CD4-positive, alpha-beta T cell treated with Interleukin-15 for 4 hours (primary cell): ENCODE measurements around the gene RIT1.
A peak's percentile ranks its signal among the peaks of the same experiment; 100 is the strongest.

Experiments used
- DNase-seq: peaks from one replicate; pipeline ENCODE4 v3.0.0-alpha.2; 2020; ENCODE audit warnings: low spot score

Gene RIT1

DNA sequence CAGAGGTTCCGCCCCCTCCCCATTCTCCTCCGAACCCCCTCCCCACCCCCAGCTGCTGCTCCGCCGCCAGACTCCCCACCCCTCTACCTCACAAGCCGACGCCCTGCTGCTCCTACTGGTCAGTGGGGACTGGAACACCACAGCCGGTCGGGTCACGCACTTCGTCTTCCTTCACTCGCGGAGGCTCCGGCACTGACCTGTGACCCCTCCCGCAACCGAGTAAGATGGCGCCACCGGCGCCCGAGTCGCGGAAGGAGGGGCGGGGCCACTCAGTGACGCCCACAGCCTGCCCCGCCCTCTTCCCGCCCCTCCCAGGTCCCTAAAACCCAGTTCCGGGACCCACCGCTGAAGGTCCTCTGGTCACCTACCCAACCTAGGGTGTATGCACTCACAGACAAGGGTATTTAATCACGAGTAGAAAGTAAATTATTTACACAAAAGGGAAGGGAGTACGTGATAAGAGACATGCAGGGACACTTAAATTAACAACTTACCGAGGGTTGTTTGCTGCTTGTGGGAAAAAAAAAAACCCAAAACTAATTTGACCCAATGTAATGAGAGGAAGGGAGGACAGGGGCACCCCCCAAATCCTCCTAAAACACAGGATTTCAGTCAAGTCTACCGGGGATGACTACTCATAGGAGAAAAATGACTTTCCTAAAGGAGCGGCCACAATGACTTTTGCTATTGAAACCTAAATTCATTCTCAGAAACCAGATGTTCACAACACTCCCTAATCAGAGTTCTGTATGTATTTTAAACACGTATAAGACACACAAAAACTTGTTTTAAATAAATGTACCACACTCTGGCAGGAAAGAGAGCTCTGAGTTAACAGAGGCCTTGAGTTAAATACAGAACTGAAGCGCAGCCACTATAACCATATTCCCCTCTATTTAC is at the start of gene RIT1:
Gene RIT1, minus strand, starts transcription at position 194 of the 900 bp plus-strand sequence. CDS start 588 bp downstream, outside the sequence.
- peak; percentile 81 for DNase-seq

DNA sequence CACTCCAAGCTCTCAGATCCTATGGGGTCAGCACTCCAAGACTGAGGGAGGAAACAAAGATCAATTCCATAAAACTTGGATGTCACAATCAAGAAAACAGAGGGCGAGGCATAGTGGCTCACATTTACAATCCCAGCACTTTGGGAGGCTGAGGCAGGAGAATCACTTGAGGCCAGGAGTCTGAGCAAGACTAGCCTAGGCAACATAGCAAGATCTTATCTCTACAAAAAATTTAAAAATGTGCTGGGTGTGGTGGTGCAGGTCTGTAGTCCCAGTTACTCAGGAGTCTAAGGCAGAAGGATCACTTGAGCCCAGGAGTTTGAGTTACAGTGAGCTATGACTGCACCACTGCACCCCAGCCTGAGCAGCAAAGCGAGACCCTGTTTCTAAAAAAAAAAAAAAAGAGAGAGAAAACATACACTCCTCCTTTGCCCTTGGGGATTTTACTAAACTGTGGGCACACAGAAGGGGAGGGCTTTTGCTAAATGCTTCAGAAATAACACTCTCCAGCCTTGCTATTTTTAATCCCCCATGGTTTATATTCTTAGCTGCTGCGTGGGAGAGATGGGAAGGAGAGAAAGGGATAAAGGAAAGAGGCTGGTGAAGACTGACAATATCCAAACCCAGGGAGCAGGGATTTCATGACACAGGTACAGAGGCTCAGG is 49.1 kb upstream of the RIT1 start:
- no peak for DNase-seq

DNA sequence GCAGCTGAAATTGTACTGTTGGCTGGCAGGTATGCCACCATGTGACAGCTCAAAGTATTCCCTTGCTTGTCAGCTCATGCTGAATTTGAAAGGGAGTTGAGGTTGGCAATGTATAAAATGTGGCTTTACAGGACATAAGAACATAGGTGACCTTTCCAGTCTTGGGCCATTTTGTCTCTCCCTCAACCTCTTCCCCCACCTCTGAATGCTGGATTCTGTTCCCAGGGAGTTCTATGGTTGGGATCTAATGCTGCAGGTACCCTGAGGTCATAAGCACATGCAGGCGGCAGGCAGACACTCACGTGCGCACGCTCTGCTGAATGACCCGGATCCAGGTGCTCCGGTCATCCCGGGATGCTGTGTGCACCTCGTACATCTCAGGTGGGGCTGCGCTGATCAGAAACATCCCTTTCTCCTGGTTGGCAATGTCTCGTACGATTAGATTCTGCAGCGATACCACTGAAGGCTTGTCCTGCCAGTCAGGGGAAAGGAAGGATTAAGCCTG is 46.3 kb upstream of the RIT1 start:
- DNase-seq, result no peak

GRCh38 chr1:155954645-155955044 is 43.5 kb upstream of the RIT1 start:
- no peak for DNase-seq

GRCh38 chr1:155952505-155952890 is 41.3 kb upstream of the RIT1 start:
- DNase-seq, result no peak

GRCh38 chr1:155951753-155952504 is 40.8 kb upstream of the RIT1 start:
- no peak for DNase-seq

GRCh38 chr1:155950829-155951228 is 39.7 kb upstream of the RIT1 start:
- no peak for DNase-seq

DNA sequence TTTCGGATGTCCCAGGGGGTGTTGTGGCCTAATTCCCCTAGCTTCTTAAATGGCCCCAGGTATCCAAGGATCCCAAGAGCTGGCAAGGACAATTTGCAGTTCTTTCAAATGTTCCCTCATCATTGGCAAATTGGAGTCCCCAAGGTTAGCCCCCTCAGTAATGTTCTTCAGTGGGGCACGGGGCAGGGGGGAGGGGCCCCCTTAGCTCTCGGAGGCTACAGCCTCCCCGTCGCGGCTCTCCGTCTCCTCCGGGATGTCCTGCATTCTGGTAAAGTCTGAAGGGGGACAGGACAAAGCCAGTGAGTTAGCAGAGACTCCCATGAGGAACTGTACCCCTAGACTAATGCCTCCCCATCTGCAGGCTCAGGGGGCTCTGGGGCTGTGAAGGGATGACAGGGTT is 36.6 kb upstream of the RIT1 start:
- no peak for DNase-seq

GRCh38 chr1:155947292-155947691 is 36.1 kb upstream of the RIT1 start:
- no peak for DNase-seq

DNA sequence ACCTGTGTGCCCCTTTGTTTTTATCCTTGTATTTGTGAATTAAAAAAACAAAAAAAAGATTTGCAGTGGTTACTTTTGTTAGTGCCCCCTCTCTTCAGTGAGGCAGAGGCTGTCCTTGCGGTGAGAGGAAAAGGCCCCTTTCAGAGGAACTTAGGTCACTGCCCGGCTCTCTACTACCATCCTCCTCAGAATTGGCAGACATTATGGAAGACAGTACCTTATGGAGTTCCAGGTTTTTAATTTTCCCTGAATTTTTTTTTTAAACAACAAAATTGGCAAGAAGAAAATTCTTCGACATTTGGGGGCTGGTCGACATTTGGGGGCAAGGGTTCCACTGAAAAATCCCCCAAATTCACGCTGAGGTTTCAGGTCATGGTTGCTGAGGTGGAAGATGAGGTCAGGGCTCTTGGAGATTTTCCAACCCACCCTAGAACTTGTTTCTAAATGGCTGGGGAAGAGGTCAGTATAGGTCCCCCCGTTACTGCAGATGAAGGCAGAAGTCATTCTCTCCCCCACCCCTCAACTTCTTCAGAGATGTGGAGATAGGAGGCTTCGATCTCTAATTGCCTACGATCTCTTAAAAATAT is 35.6 kb upstream of the RIT1 start:
- DNase-seq, result no peak

GRCh38 chr1:155944444-155944799 is 33.3 kb upstream of the RIT1 start:
- no peak for DNase-seq

- no peak for DNase-seq
Observed at GRCh38 chr1:155942578-155943141, 31.5 kb upstream of the RIT1 start.

GRCh38 chr1:155941845-155942531 is 30.8 kb upstream of the RIT1 start:
- no peak for DNase-seq

DNA sequence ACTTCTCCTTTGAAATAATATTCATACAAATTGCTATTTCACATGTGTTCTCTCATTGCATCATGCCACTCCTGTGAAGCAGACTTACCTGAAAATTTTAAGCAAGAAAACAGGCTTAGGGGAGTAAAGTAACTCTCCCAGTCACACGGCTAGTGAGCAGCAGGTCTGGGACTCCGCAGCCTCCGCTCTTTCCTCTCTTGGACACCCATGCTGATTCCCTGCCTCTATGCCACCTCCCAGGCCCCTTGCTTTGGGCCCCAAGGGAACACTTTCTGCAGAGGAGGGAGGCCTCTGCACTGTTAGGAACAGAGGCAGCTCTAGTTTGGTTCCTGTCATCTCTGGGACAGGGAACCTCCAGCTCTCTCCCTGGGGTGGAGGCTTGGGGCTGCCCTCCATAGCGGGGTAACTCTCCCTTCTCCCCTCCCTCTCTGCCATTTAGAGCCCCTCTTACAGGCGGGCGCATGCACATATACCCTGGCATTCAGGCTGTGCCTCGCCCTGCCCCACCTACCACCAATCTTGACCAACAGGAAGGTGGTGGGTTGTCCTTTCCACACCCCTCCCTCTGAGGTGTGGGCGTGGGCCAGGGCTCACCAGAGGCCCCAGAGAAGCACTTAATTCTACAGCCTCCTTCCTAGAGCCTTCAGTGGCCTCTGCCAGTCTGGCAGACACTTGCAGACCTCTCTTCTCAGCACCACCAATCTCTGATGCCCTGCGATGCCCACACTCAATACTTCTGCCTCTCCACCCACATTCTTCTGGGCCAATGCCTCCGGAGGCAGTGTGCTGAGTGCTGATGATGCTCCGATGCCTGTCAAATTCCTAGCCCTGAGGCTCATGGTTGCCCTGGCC is 30.1 kb upstream of the RIT1 start, which contains the start of gene RXFP4:
Gene RXFP4, plus strand, starts transcription at position 646 of the 852 bp plus-strand sequence. Its CDS starts 72 bp downstream, at position 718.
- no peak for DNase-seq

DNA sequence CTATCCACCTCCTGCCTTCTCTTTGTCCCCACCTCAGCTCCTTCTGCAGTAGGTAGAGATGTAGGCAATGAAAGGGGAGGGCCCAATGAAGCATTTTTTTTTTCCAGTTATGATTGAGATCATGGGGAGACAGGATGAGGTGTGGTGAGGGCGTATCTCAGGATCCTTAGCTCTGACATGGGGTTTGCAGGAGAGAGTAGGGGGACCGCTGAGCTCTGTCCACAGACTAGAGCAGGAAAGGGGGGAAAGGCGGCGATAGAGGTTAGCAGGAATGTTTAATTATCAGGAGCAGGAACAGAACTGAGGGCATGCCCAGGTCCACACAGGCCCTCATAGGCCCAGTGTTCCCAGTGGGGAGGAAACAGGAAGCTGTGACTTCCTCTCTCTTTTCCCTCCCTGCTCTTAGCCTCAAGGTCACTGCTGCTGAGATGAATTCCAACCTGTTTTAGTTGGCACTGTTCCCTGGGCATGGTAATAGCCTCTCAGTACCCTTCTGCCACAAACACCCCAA is 29.4 kb upstream of the RIT1 start:
- DNase-seq, result no peak

- DNase-seq, result peak; percentile 59
Observed at GRCh38 chr1:155938220-155938627, 27.1 kb upstream of the RIT1 start.

GRCh38 chr1:155934936-155935590 is 23.9 kb upstream of the RIT1 start:
- DNase-seq, result no peak

GRCh38 chr1:155934097-155934935 is 23.2 kb upstream of the RIT1 start, which contains the start of gene KHDC4:
KHDC4 (minus strand) TSS chr1:155934413; CDS start chr1:155934373, 40 bp downstream.
- DNase-seq, result peak; percentile 97
